Measurements from ENCODE around the gene GRIA1. TPM values are rescaled to one million over a fixed set of nuclear protein-coding genes. Genes with fewer than 3 reads are reported as not detected.

GRIA1 gene
- total RNA-seq, 1 experiment from 2014 or later = not detected

DNA sequence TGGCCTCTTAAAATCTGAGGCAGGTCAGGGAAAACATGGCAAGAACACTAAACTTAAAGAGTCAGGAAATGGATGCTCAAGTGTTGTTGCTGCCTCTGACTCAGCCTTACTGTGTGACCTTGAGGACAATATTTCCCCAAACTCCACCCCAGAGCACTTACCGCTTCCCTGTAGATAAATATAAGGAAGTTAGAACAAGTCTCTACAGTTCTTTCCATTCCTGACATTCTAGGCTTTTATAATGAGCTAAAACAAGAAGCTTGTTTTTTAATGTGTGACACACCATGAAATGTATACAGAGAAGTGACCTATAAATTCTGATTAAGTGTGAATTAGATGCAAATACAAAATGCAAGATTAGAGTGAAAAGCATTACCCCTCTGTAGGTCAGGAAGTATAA lies 129.3 kb downstream of the GRIA1 start:
- no peaks in the 10 kb centered on the region for H3K27me3 ChIP-seq (ENCODE audit: control insufficient read depth, insufficient read depth, low read length)
- H3K9me3 ChIP-seq (ENCODE audit: control insufficient read depth, insufficient read depth, low read depth, low read length) = no peaks in the 10 kb centered on the region
- H3K4me1 ChIP-seq (ENCODE audit: control insufficient read depth, insufficient read depth, low read length) = no peaks in the 10 kb centered on the region
- POLR2A ChIA-PET = no interaction called here
- H3K27ac ChIP-seq (ENCODE audit: low read length) = no peak overlapping the region
- no peak for ATAC-seq
- TF ChIP-seq REST (IDR thresholded peaks at IDR 0.05; ENCODE audit: insufficient read depth in 1 of 2, low read depth in 2 of 2, low read length in 1 of 2) (no peak), SIN3A (IDR thresholded peaks at IDR 0.05; ENCODE audit: borderline replicate concordance, insufficient read depth, low read depth, low read length) (no peak), TCF7L2 (IDR thresholded peaks at IDR 0.05; ENCODE audit: low read depth, low read length) (no peak), CTCF (IDR thresholded peaks at IDR 0.05) (no peak), POLR2AphosphoS5 (IDR thresholded peaks at IDR 0.05; ENCODE audit: low read depth, low read length) (no peak)
- DNase-seq (ENCODE audit: low read depth, low spot score) = no peak
- in situ Hi-C loops (cut with HindIII; ENCODE audit: low pct_unique_long_range_greater_than_20kb, low sequenced_read_pairs) = no loop called here
- no peak overlapping the region for H3K4me3 ChIP-seq (ENCODE audit: low read depth in 2 of 2, low read length in 2 of 2)
- CTCF ChIA-PET = no interaction called here
- no TSS peak for BruUV-seq (replicated peaks)
- intact Hi-C loops (cut with micrococcal nuclease; ENCODE audit: unreplicated experiment) = no loop called here
- H3K36me3 ChIP-seq (ENCODE audit: control insufficient read depth, insufficient read depth, low read length) = no peaks in the 10 kb centered on the region

- Histone ChIP-seq H3K4me1 (ENCODE audit: control insufficient read depth, insufficient read depth, low read length) (no peaks in the 10 kb centered on the region), H3K9me3 (ENCODE audit: control insufficient read depth, insufficient read depth, low read depth, low read length) (no peaks in the 10 kb centered on the region), H3K27me3 (ENCODE audit: control insufficient read depth, insufficient read depth, low read length) (no peaks in the 10 kb centered on the region), H3K4me3 (ENCODE audit: low read depth in 2 of 2, low read length in 2 of 2) (no peak overlapping the region), H3K27ac (ENCODE audit: low read length) (no peak overlapping the region), H3K36me3 (ENCODE audit: control insufficient read depth, insufficient read depth, low read length) (no peaks in the 10 kb centered on the region)
- intact Hi-C loops (cut with micrococcal nuclease; ENCODE audit: unreplicated experiment) = no loop called here
- ATAC-seq (no peak), DNase-seq (ENCODE audit: low read depth, low spot score) (no peak)
- ChIA-PET POLR2A (no interaction called here), CTCF (no interaction called here)
- in situ Hi-C loops (cut with HindIII; ENCODE audit: low pct_unique_long_range_greater_than_20kb, low sequenced_read_pairs) = no loop called here
- no TSS peak for BruUV-seq (replicated peaks)
- TF ChIP-seq SIN3A (IDR thresholded peaks at IDR 0.05; ENCODE audit: borderline replicate concordance, insufficient read depth, low read depth, low read length) (no peak), TCF7L2 (IDR thresholded peaks at IDR 0.05; ENCODE audit: low read depth, low read length) (no peak), CTCF (IDR thresholded peaks at IDR 0.05) (no peak), POLR2AphosphoS5 (IDR thresholded peaks at IDR 0.05; ENCODE audit: low read depth, low read length) (no peak), REST (IDR thresholded peaks at IDR 0.05; ENCODE audit: insufficient read depth in 1 of 2, low read depth in 2 of 2, low read length in 1 of 2) (no peak)
Observed at GRCh38 chr5:153623124-153623523, 132.7 kb downstream of the GRIA1 start.
